ENCODE data around the gene RPL10. TPM values are rescaled to one million over a fixed set of nuclear protein-coding genes. Genes with fewer than 3 reads are reported as not detected.

RPL10 gene
- total RNA-seq, 4 donors from 2014 or later: 6,220 to 8,957 (median 7,673) TPM

DNA sequence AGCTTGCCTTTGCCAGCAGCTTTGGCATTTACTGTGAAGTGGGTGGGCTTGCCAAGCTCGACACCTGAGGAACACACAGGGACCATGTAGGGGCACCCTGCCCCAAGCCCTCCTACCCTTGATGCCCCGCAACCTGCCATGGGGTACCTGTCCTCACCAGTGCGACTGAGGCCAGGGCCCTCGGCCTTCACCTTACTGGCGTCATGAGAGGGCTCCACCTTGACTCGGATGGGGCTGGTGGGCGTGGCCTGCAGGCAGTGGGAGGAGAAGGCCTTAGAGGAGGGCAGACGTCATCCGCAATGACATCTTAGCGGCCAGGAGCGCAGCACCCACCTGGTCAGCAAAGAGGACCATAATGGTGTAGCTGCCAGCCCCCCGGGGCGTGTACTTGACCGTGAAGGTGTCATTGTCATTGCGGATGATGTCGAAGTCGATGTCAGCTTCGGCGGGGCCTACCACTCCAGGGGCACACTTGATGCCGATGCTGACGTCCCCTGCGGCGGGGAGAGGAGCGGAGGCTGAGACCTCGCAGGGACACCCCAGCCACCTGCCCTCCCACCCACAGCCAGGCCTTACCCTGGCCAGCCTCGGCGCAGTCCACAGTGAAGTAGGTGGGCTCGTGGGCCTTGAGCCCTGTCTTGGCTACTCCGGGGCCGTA lies 36.0 kb upstream of the RPL10 start:
- no peak for DNase-seq (ENCODE audit: low spot score)
- no peak for ATAC-seq (ENCODE audit: low FRiP score)
- TF ChIP-seq, protein P1, sequence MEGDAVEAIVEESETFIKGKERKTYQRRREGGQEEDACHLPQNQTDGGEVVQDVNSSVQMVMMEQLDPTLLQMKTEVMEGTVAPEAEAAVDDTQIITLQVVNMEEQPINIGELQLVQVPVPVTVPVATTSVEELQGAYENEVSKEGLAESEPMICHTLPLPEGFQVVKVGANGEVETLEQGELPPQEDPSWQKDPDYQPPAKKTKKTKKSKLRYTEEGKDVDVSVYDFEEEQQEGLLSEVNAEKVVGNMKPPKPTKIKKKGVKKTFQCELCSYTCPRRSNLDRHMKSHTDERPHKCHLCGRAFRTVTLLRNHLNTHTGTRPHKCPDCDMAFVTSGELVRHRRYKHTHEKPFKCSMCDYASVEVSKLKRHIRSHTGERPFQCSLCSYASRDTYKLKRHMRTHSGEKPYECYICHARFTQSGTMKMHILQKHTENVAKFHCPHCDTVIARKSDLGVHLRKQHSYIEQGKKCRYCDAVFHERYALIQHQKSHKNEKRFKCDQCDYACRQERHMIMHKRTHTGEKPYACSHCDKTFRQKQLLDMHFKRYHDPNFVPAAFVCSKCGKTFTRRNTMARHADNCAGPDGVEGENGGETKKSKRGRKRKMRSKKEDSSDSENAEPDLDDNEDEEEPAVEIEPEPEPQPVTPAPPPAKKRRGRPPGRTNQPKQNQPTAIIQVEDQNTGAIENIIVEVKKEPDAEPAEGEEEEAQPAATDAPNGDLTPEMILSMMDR (IDR thresholded peaks at IDR 0.05): no peak

DNA sequence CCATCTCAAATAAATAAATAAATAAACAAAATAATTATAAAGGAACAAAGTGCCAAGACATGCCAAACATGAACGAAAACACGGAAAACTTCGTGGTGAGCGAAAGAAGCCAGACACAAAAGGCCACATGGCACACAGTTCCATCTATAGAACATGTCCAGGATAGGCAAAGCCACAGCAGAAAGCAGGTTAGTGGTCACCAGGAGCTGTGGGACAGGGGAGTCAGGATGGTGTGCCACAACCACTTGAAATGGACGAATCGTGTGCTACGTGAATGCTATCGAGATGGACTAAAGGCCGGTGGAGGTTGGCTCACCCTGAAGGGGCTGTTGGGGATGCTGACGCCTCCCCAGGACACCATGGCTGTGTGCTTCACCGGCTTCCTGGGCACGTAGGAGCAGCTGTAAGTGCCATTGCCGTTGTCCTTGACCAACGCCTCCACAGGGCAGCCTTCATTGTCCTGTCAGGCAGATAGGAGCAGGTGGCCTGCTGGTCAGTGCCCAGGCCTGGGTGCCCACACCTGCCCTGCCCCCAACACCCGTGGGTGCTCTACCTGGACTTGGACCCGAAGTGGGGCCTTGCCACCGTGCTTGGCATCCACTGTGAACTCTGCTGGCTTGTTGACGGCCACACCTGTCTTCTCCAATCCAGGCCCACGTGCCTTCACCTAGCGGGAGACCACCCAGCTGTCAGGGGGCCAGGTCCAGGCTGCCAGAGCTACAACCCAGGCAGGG lies 34.3 kb upstream of the RPL10 start:
- no peak for DNase-seq (ENCODE audit: low spot score)
- TF ChIP-seq, protein P1 (IDR thresholded peaks at IDR 0.05): no peak
- ATAC-seq (ENCODE audit: low FRiP score): no peak

DNA sequence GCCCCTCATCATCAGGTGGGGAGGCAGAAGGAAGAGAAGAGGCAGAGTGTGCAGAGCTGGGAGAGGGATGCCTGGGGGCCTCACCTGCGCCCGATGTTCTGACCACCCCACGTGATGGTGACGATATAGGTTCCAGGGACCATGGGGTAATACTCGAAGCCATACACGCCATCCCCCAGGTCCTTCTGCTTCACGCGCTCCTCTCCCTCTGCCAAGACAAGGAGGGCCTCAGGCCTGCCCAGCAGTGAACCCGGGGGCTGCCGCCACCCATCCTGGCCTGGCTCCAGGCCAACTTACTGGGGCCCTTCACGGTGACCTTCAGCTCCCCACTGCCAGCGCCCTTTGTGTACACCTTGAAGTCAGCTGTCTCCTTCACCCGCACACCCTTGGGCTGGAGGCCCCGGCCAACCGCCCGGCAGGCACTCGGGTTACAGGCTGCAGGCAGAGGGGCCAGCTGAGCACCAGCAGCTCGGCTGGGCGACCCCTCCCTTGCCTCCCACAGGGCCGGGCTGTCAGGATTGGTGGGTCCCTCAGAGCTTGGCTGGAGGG lies 33.1 kb upstream of the RPL10 start:
- ATAC-seq (ENCODE audit: low FRiP score) (no peak), DNase-seq (ENCODE audit: low spot score) (no peak)
- TF ChIP-seq, protein P1 (IDR thresholded peaks at IDR 0.05): no peak

DNA sequence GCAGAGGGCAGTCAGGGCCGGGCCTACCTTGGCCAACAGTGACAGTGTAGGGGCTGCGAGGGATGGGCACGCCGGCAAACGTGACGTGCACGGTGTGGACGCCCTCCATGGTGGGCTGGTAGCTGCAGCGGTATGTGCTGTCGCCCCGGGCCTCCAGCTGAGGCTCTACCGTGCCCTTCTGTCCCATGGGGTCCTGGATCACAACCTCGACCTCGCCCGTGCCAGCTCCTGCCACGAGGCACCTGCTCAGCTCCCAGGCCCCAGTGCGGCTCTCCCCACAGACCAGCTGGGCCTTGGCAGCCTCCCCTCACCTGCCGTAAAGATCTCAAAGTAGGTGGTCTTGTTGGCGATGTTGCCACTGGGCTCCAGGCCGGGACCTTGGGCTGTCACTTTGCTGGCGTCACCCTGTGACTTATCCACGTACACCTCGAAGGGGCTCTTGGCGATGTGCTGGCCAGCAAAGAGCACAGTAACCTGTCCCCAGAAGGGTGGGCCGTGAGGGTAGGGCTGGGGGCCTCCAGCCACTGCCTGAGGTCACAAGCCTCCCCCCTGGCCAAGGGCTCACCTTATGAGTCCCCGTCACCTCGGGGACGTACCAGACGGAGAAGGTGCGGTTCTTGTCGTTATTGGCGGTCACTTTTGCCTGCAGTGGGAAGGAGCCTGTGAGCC lies 32.0 kb upstream of the RPL10 start:
- DNase-seq (ENCODE audit: low spot score) (no peak), ATAC-seq (ENCODE audit: low FRiP score) (no peak)
- TF ChIP-seq, protein P1 (IDR thresholded peaks at IDR 0.05): no peak

DNA sequence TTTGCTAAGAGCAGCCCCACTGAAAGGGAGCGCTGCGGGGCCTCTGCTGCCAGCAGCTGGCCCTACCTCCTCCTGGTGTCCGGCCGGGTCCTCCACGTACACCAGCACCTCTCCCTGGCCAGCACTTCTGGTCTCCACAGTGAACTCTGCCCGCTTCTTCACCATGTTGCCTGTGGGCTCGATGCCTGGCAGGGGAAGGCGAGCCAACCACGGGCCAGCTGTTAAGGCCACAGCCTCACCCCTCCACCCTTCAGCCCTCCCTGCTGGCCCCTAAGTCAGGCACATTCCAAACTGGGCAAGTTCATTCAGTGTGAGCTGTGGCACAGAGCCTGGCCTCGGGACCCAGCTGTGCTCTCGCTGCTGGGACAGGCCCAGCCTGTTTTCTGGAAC lies 31.5 kb upstream of the RPL10 start:
- TF ChIP-seq, protein P1 (IDR thresholded peaks at IDR 0.05): no peak
- ATAC-seq (ENCODE audit: low FRiP score): no peak
- no peak for DNase-seq (ENCODE audit: low spot score)

DNA sequence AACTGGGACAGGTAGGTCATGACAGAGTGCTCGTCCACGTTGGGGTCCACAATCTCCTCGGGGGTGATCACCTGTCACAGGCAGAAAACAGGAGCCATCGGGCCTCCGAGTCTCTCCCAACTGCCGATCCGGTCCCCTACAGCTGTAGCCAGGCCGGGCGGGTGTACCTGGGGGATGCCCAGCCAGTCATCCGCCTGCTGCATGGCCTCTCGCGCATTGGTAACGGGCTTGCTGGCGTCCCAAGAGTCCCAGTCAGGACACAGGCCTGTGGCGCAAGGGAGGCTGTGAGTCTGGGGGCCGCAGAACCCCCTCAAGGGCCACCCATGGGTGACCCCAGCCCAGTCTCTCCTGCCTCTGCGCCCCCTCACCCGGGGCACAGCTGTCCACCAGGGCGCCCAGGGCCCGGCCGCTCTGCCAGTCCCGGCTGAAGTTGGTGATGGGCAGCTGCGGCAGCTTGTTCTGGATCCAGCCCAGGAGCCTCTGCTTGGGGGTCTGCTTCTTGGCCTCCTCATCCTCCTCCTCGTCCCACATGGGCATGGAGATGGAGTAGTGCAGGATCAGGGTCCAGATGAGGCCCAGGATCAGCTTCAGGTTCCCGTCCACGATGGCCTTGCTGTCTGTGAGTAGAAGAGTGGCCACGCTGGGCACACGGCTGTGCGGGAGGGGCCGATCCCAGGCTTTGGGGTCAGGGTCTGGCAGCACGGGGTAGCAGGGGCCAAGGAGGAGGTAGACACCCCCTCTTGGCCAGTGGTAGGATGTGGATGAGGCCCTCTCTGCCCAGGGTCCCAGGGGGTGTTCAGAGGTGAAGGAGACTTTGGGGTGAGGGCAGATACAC lies 30.5 kb upstream of the RPL10 start:
- ATAC-seq (ENCODE audit: low FRiP score): no peak
- DNase-seq (ENCODE audit: low spot score): no peak
- TF ChIP-seq, protein P1 (IDR thresholded peaks at IDR 0.05): no peak
